ENCODE results near the gene ZNF566.

DNA sequence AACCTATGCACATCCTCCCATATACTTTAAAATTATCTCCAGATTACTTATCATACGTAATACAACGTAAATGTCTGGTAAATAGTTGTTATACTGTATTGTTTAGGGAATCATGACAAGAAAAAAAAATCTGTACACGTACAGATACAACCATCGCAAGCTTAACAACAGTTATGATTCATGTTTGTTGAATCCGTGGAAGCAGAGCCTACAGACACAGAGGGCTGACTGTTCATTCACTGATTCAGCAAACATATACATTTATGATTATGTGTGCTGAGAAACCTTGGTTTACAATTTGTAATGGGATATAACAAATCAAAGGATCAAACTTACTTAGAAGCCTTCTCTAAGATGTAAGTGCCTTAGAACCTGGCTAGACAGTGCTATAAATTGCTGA lies 37.2 kb upstream of the ZNF566 start:
- TF ChIP-seq GATA3 (IDR thresholded peaks at IDR 0.05; ENCODE audit: low read depth, low read length) = no peak
- no peak for TF ChIP-seq GATA2 (IDR thresholded peaks at IDR 0.05; ENCODE audit: low read depth, low read length)
